Measurements from ENCODE around the gene ZC3H13.

The ZC3H13 gene

DNA sequence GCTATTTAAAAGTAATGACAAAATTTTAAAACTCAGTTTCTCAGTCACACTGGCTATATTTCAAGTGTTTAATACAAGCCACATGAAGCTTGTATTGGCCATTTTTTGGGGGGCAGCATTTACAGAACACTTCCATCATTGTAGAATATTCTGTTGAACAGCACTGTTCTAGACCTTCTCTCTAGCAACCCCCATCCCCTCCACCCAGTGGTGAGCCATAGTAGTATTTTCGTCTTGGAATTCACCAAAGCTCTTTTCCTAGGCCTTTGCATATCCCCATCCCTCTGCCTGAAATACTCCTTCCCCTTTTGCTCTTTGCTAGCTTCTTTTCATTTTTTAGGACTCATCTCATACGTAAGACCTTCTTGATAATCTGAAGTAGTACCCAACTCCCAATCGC is 99.5 kb downstream of the ZC3H13 start:
- H3K36me3 ChIP-seq (ENCODE audit: insufficient read depth, low read length) = peaks cover 15% of the 10 kb centered on the region
- H3K4me3 ChIP-seq (ENCODE audit: low read depth in 1 of 2, low read length in 2 of 2) = no peak overlapping the region
- H3K9ac ChIP-seq (ENCODE audit: low read length) = no peak overlapping the region
- H3K4me1 ChIP-seq (ENCODE audit: insufficient read depth, low read length) = no peaks in the 10 kb centered on the region
- no peak overlapping the region for H3K27ac ChIP-seq (ENCODE audit: low read depth, low read length)
- no peaks in the 10 kb centered on the region for H3K27me3 ChIP-seq (ENCODE audit: control insufficient read depth in 1 of 2, insufficient read depth in 2 of 2, low read length in 2 of 2)
- H3K9me3 ChIP-seq (ENCODE audit: low read length) = no peaks in the 10 kb centered on the region

DNA sequence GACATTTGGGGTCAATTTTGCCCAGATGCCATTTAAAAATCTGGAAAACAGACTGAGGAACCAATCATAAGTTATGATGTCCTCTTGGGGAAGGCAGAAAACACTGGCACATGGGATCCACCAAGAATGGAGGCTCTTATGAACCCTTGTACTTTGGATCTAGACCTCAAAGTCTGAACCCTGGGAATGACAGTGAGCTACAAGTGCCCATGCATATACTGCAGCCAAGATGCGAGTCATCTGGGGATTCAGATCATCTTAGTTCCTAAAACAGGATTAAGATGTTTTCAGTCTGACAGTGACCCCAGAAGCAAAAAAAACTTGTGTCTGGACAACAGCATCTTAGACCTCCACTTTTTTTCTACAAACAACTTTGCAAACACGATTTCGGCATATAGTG is 100.8 kb downstream of the ZC3H13 start:
- Histone ChIP-seq H3K36me3 (ENCODE audit: insufficient read depth, low read length) (peaks cover 6% of the 10 kb centered on the region), H3K9ac (ENCODE audit: low read length) (no peak overlapping the region), H3K27me3 (ENCODE audit: control insufficient read depth in 1 of 2, insufficient read depth in 2 of 2, low read length in 2 of 2) (no peaks in the 10 kb centered on the region), H3K9me3 (ENCODE audit: low read length) (no peaks in the 10 kb centered on the region), H3K27ac (ENCODE audit: low read depth, low read length) (no peak overlapping the region), H3K4me3 (ENCODE audit: low read depth in 1 of 2, low read length in 2 of 2) (no peak overlapping the region), H3K4me1 (ENCODE audit: insufficient read depth, low read length) (no peaks in the 10 kb centered on the region)

DNA sequence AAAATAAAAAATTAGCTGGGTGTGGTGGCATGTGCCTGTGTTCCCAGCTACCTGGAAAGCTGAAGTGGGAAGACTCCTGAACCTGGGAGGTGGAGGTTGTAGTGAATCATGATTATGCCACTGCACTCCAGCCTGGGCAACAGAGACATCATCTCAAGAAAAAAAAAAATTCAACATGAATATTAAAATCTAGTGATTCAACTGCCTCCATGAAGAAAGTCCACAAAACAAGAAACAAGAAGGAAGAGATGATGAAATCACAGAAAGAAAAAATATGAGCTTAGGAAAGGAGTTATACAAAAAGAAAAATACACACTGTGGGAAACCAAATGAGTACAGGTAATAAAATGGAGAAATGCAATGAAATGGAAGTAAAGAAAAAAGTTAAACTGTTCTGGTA is 101.4 kb downstream of the ZC3H13 start:
- Histone ChIP-seq H3K27ac (ENCODE audit: low read depth, low read length) (no peak overlapping the region), H3K4me1 (ENCODE audit: insufficient read depth, low read length) (no peaks in the 10 kb centered on the region)

DNA sequence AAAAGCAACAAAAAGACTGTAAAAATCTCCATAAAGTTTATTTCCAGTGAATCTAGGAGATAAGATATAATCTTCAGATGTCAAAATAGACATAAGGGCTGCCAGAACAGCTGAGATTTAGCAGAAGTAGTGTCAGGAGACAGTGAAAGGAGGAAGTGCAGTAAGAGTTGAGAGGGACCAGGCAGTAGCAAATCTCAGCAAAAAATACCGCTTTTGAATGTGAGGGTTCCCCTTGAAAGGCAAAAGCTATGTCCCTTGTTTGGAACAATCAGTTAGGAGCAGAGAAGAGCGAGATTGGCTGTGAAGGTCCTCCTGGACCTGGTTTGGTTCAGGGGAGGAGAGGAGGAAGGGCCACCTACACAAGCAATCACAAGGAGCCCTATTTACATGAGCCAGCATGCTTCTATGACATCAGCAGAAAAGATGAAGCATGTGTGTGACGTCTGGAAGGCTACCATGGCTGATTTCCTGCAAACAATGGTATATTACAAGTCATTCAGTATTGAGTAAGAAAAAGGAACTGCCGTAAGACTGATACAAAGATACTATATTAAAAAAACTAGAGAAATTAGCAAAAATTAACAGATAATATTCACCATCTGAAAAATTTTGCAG is 102.1 kb downstream of the ZC3H13 start:
- Histone ChIP-seq H3K27me3 (ENCODE audit: control insufficient read depth in 1 of 2, insufficient read depth in 2 of 2, low read length in 2 of 2) (no peaks in the 10 kb centered on the region), H3K36me3 (ENCODE audit: insufficient read depth, low read length) (peaks cover 3% of the 10 kb centered on the region), H3K27ac (ENCODE audit: low read depth, low read length) (no peak overlapping the region), H3K4me1 (ENCODE audit: insufficient read depth, low read length) (no peaks in the 10 kb centered on the region), H3K9ac (ENCODE audit: low read length) (no peak overlapping the region), H3K9me3 (ENCODE audit: low read length) (no peaks in the 10 kb centered on the region), H3K4me3 (ENCODE audit: low read depth in 1 of 2, low read length in 2 of 2) (no peak overlapping the region)

More for the DNA sequence above, 101.4 kb downstream of the ZC3H13 start:
- H3K4me3 ChIP-seq (ENCODE audit: low read depth in 1 of 2, low read length in 2 of 2) = no peak overlapping the region
- no peak overlapping the region for H3K9ac ChIP-seq (ENCODE audit: low read length)
- peaks cover 3% of the 10 kb centered on the region for H3K36me3 ChIP-seq (ENCODE audit: insufficient read depth, low read length)
- H3K27me3 ChIP-seq (ENCODE audit: control insufficient read depth in 1 of 2, insufficient read depth in 2 of 2, low read length in 2 of 2) = no peaks in the 10 kb centered on the region
- no peaks in the 10 kb centered on the region for H3K9me3 ChIP-seq (ENCODE audit: low read length)

DNA sequence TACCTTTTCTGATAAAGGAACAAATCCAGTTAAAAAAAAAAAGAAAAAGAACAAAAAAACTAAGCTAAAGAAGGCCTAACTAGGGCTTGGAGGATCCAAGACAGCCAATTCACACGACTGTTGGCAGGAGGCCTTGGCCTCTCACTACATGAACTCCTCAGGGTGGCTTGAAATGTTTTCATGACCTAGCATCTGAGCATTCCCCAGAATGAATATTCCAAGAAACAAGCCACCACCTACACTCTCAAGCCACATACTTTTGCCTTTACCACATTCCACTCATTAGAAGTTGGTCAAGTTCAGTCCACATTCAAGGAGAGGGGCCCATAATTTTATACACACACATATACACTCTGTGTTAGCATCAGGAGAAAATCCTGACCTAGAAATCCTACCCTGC is 103.4 kb downstream of the ZC3H13 start:
- H3K4me1 ChIP-seq (ENCODE audit: insufficient read depth, low read length) = no peaks in the 10 kb centered on the region
- H3K27ac ChIP-seq (ENCODE audit: low read depth, low read length) = no peak overlapping the region
- no peak overlapping the region for H3K9ac ChIP-seq (ENCODE audit: low read length)
- no peak overlapping the region for H3K4me3 ChIP-seq (ENCODE audit: low read depth in 1 of 2, low read length in 2 of 2)
- H3K36me3 ChIP-seq (ENCODE audit: insufficient read depth, low read length) = peaks cover 3% of the 10 kb centered on the region
- no peaks in the 10 kb centered on the region for H3K27me3 ChIP-seq (ENCODE audit: control insufficient read depth in 1 of 2, insufficient read depth in 2 of 2, low read length in 2 of 2)
- no peaks in the 10 kb centered on the region for H3K9me3 ChIP-seq (ENCODE audit: low read length)

DNA sequence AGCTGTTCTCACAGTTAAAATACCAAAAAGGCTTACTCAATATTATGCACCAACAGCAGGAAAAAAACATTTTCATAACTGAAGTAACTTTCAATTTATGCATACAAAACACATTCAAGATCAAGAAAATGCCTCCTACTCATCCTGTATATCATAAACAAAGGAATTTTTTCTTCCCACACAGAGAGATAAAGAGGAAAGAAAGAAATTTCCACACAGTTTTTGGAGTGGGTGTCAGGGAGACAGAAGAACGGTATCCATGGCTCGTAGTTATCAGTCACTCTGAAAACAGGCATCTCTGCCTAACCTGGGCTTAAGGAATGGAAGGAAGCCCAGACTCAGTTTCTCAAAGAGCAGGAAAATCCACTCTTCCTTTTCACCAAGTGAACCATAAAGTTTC is 108.6 kb downstream of the ZC3H13 start:
- no peak overlapping the region for H3K4me3 ChIP-seq (ENCODE audit: low read depth in 1 of 2, low read length in 2 of 2)
- H3K27ac ChIP-seq (ENCODE audit: low read depth, low read length) = no peak overlapping the region
- no peaks in the 10 kb centered on the region for H3K36me3 ChIP-seq (ENCODE audit: insufficient read depth, low read length)
- H3K27me3 ChIP-seq (ENCODE audit: control insufficient read depth in 1 of 2, insufficient read depth in 2 of 2, low read length in 2 of 2) = no peaks in the 10 kb centered on the region
- no peak overlapping the region for H3K9ac ChIP-seq (ENCODE audit: low read length)
- H3K9me3 ChIP-seq (ENCODE audit: low read length) = no peaks in the 10 kb centered on the region
- H3K4me1 ChIP-seq (ENCODE audit: insufficient read depth, low read length) = no peaks in the 10 kb centered on the region

DNA sequence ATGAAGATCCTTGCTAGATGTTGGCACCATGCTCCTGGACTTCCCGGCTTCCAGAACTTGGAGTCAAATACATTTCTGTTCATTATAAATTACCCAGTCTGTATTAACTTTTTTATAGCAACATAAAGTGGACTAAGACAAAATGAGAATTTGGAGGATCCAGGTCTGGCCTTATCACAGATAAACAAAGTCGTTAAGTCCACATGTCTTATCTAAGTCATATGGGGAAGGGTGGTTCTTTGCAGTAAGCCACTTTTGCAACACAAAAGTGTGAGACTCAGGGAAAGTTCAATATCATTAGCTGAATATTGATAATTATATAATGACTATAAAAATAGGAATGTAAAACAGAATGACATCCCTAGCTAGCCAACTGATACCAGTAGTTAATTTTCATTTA is 109.4 kb downstream of the ZC3H13 start:
- H3K27ac ChIP-seq (ENCODE audit: low read depth, low read length) = no peak overlapping the region
- H3K4me3 ChIP-seq (ENCODE audit: low read depth in 1 of 2, low read length in 2 of 2) = no peak overlapping the region
- no peaks in the 10 kb centered on the region for H3K36me3 ChIP-seq (ENCODE audit: insufficient read depth, low read length)
- H3K27me3 ChIP-seq (ENCODE audit: control insufficient read depth in 1 of 2, insufficient read depth in 2 of 2, low read length in 2 of 2) = no peaks in the 10 kb centered on the region
- H3K4me1 ChIP-seq (ENCODE audit: insufficient read depth, low read length) = no peaks in the 10 kb centered on the region
- H3K9ac ChIP-seq (ENCODE audit: low read length) = no peak overlapping the region
- H3K9me3 ChIP-seq (ENCODE audit: low read length) = no peaks in the 10 kb centered on the region

DNA sequence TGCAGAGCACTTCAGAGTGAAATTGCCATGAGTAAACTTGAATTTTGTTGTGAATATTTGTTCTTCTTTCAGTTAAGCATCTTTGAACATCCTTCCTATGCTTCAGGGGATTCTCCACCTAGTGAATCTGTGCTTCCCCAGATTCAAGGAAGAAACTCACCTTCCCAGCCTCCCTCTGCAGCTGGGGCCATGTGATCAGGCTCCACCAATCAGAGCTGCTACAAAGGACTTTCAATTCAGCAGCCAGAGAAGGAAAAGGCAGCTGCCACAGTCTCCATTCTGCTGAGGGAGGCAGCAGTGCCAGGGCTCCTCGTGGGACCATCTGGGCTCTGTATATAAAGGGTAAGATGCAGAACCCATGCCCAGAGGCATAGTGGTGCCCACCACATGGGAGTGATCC is 111.3 kb downstream of the ZC3H13 start:
- no peaks in the 10 kb centered on the region for H3K9me3 ChIP-seq (ENCODE audit: low read length)
- no peak overlapping the region for H3K27ac ChIP-seq (ENCODE audit: low read depth, low read length)
- no peaks in the 10 kb centered on the region for H3K27me3 ChIP-seq (ENCODE audit: control insufficient read depth in 1 of 2, insufficient read depth in 2 of 2, low read length in 2 of 2)
- H3K4me1 ChIP-seq (ENCODE audit: insufficient read depth, low read length) = no peaks in the 10 kb centered on the region
- H3K36me3 ChIP-seq (ENCODE audit: insufficient read depth, low read length) = no peaks in the 10 kb centered on the region
- H3K9ac ChIP-seq (ENCODE audit: low read length) = no peak overlapping the region
- H3K4me3 ChIP-seq (ENCODE audit: low read depth in 1 of 2, low read length in 2 of 2) = no peak overlapping the region

DNA sequence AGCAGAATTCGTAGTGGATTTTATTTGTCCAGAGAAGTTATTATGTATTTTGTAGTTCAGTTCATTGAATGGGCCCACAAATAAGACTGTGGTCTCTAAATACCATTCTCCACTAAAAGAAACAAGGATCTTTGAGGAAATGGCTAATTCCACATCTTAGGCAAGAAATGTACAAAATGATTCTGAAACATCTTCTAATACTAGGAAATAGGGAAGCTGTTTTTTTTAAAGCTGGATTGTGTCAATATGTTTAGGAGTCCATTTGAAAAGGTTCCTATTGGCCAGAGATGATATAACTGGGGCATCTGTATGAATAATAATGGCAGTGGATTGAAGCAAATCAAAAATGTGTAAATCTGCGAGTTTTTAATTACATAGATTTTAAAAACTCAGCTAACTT is 112.5 kb downstream of the ZC3H13 start:
- no peak overlapping the region for H3K9ac ChIP-seq (ENCODE audit: low read length)
- no peaks in the 10 kb centered on the region for H3K27me3 ChIP-seq (ENCODE audit: control insufficient read depth in 1 of 2, insufficient read depth in 2 of 2, low read length in 2 of 2)
- H3K36me3 ChIP-seq (ENCODE audit: insufficient read depth, low read length) = no peaks in the 10 kb centered on the region
- no peak overlapping the region for H3K4me3 ChIP-seq (ENCODE audit: low read depth in 1 of 2, low read length in 2 of 2)
- H3K27ac ChIP-seq (ENCODE audit: low read depth, low read length) = no peak overlapping the region
- H3K9me3 ChIP-seq (ENCODE audit: low read length) = no peaks in the 10 kb centered on the region
- no peaks in the 10 kb centered on the region for H3K4me1 ChIP-seq (ENCODE audit: insufficient read depth, low read length)

DNA sequence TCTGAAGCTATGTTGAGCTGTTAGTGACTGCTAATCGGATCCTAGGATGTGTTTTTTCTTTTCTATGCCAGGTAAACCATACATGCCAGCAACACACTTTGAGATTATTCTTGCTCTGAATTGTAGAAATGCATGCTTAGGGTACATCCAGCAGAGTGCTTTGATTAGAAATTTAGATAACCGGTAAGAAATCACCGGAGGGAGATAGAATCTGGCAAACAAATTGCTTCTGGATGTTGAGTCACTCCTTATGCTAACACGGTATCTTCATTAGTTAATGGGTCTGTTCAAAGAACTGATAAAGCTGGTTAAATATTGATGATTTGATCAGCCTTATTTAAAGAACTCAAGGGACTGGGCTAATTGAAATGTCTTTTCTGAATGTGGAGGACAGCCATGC is 115.9 kb downstream of the ZC3H13 start:
- Histone ChIP-seq H3K9ac (ENCODE audit: low read length) (no peak overlapping the region), H3K27me3 (ENCODE audit: control insufficient read depth in 1 of 2, insufficient read depth in 2 of 2, low read length in 2 of 2) (no peaks in the 10 kb centered on the region), H3K27ac (ENCODE audit: low read depth, low read length) (no peak overlapping the region), H3K9me3 (ENCODE audit: low read length) (no peaks in the 10 kb centered on the region), H3K4me3 (ENCODE audit: low read depth in 1 of 2, low read length in 2 of 2) (no peak overlapping the region), H3K4me1 (ENCODE audit: insufficient read depth, low read length) (no peaks in the 10 kb centered on the region), H3K36me3 (ENCODE audit: insufficient read depth, low read length) (no peaks in the 10 kb centered on the region)

DNA sequence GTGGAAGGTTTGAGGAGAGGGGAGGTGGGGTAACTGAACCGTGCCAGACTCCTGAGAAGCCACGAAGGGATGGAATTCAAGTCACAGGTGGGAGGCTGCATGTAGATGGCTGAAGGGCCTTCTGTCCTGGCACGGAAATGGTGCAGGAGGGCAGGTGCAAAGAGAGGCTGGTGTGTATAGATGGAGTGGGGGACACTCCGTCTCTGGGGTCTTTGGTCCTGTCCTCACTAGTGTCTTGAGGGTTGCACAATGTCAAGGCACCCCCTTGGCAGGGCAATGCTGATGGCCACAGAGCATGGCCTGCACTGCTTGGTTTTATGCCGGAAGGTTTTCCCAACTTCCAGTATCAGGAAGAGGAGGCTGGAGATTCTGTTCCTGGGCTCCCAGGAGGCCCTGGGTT is 118.3 kb downstream of the ZC3H13 start:
- Histone ChIP-seq H3K4me3 (ENCODE audit: low read depth in 1 of 2, low read length in 2 of 2) (no peak overlapping the region), H3K9me3 (ENCODE audit: low read length) (no peaks in the 10 kb centered on the region), H3K27ac (ENCODE audit: low read depth, low read length) (no peak overlapping the region), H3K9ac (ENCODE audit: low read length) (no peak overlapping the region), H3K36me3 (ENCODE audit: insufficient read depth, low read length) (no peaks in the 10 kb centered on the region), H3K4me1 (ENCODE audit: insufficient read depth, low read length) (no peaks in the 10 kb centered on the region), H3K27me3 (ENCODE audit: control insufficient read depth in 1 of 2, insufficient read depth in 2 of 2, low read length in 2 of 2) (no peaks in the 10 kb centered on the region)

DNA sequence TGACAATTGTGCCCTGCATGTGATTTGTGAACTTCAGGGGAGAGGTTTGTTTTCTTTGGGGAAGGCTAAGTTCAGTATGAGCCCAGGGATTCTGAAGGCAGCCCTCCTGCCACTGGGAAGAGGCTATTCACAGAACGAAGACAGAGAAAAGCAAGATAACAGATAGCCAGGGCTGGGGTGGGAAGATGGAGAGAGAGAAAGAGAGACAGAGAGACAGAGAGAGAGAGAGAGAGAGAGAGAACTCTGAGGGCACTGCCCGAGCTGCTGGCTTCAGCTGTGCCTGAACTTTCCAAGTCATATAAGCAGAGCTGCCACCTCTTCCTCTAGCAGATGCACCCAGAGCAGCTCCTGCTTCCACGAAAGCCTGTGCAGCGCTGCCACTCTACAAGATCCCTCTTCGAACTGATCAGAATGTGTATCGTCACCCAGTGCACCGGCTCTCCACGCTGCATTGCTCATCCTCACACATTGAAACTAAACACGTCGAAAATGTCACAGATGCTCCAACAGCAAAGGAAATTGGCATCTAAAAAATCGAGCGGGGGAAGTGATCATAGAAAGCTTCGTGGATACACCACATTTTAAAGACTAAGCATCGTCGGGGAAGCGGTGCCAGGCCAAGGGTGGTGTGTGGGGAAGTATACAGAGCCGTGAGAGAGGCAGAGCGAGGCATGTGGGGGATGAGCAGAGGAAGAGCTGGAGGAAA is 119.2 kb downstream of the ZC3H13 start:
- Histone ChIP-seq H3K36me3 (ENCODE audit: insufficient read depth, low read length) (no peaks in the 10 kb centered on the region), H3K4me3 (ENCODE audit: low read depth in 1 of 2, low read length in 2 of 2) (no peak overlapping the region), H3K27me3 (ENCODE audit: control insufficient read depth in 1 of 2, insufficient read depth in 2 of 2, low read length in 2 of 2) (no peaks in the 10 kb centered on the region), H3K4me1 (ENCODE audit: insufficient read depth, low read length) (no peaks in the 10 kb centered on the region), H3K27ac (ENCODE audit: low read depth, low read length) (no peak overlapping the region), H3K9me3 (ENCODE audit: low read length) (no peaks in the 10 kb centered on the region), H3K9ac (ENCODE audit: low read length) (no peak overlapping the region)

Data from muscle layer of colon (tissue), 2 donors.